ENCODE data around the gene CABP5. TPM values are rescaled to one million over a fixed set of nuclear protein-coding genes. Genes with fewer than 3 reads are reported as not detected.

The CABP5 gene
- total RNA-seq, 1 experiment from 2014 or later, result not detected

GRCh38 chr19:48059331-48059730 is 15.5 kb upstream of the CABP5 start:
- DNase-seq (ENCODE audit: low read depth in 1 of 2, low spot score in 2 of 2), result no peak
- H3K36me3 ChIP-seq, result no peaks in the 10 kb centered on the region
- H3K27ac ChIP-seq, result no peak overlapping the region
- H3K27me3 ChIP-seq (replicated peaks), result no peaks in the 10 kb centered on the region
- no peak overlapping the region for H3K4me3 ChIP-seq
- no peaks in the 10 kb centered on the region for H3K4me1 ChIP-seq (replicated peaks)
- H3K9me3 ChIP-seq (replicated peaks), result no peaks in the 10 kb centered on the region

DNA sequence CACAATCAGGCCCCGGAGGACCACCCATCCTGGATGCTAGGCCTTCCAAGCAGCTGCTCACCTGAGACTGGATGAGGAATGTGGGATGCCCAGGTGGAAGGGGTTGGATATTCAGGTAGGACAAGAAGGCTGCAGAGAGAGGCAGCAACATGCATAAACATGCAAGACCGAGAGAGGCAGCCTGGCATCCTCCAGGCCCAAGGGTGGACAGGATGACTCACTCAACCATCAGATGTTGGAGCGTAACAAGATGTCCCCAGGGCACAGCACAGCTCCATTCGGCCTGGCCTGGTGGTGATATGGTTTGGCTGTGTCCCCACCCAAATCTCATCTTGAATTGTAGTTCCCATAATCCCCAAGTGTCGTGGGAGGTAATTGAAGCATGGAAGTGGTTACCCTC is 10.0 kb upstream of the CABP5 start:
- no peaks in the 10 kb centered on the region; the same call in 1 of the 2 replicates for H3K9me3 ChIP-seq (replicated peaks)
- DNase-seq (ENCODE audit: low read depth in 1 of 2, low spot score in 2 of 2), result no peak

DNA sequence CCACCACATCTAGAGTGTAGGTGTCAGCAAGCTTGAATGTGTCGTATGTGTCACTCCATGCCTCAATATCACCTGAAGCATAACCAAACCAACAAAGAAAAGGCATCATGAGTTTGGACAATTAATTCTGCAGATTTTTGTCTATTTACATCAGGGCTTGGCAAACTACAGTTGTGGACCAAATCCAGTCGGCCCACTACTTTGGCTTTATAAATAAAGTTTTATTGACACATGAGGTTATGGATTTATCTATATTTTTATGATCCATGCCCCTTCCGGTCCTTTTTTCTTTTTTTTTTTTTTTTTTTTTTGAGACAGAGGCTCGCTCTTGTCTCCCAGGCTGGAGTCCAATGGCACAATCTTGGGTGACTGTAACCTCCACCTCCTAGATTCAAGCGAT is 9.2 kb upstream of the CABP5 start:
- Histone ChIP-seq H3K9me3 (replicated peaks) (no peaks in the 10 kb centered on the region; the same call in 1 of the 2 replicates), H3K27me3 (replicated peaks) (no peaks in the 10 kb centered on the region), H3K27ac (no peak overlapping the region), H3K36me3 (no peaks in the 10 kb centered on the region), H3K4me3 (no peak overlapping the region), H3K4me1 (replicated peaks) (no peaks in the 10 kb centered on the region)
- no peak for DNase-seq (ENCODE audit: low read depth in 1 of 2, low spot score in 2 of 2)

More for the DNA sequence above, 10.0 kb upstream of the CABP5 start:
- H3K4me3 ChIP-seq, result no peak overlapping the region
- no peaks in the 10 kb centered on the region for H3K36me3 ChIP-seq
- no peak overlapping the region for H3K27ac ChIP-seq
- no peaks in the 10 kb centered on the region for H3K27me3 ChIP-seq (replicated peaks)
- H3K4me1 ChIP-seq (replicated peaks), result no peaks in the 10 kb centered on the region

DNA sequence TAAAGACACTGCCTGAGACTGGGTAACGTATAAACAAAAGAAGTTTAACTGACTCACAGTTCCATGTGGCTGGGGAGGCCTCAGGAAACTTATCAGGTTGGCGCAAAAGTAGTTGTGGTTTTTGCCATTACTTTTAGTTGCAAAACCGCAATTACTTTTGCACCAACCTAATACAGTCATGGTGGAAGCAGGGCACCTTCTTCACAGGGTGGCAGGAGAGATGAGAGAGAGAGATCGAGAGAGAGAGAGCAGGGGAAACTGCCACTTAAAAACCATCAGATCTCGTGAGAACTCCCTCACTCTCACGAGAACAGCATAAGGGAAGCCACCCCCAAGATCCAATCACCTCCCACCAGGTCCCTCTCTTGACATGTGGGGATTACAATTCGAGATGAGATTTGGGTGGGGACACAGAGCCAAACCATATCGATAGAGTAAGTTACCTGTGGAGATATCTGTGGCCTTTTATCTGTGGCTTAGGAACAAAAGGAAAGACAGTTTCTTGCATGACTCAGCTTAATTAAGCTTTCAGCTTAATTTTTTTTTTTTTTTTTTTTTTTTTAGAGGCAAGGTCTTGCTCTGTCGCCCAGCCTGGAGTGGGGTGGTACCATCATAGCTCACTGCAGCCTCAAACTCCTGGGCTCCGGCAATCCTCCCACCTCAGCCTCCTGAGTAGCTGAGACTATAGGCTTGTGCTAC is 7.6 kb upstream of the CABP5 start:
- Histone ChIP-seq H3K36me3 (no peaks in the 10 kb centered on the region), H3K4me3 (no peak overlapping the region), H3K9me3 (replicated peaks) (no peaks in the 10 kb centered on the region; the same call in 1 of the 2 replicates), H3K4me1 (replicated peaks) (no peaks in the 10 kb centered on the region), H3K27ac (no peak overlapping the region), H3K27me3 (replicated peaks) (no peaks in the 10 kb centered on the region)
- no peak for DNase-seq (ENCODE audit: low read depth in 1 of 2, low spot score in 2 of 2)

- Histone ChIP-seq H3K4me3 (no peak overlapping the region), H3K27me3 (replicated peaks) (no peaks in the 10 kb centered on the region), H3K4me1 (replicated peaks) (no peaks in the 10 kb centered on the region), H3K36me3 (no peaks in the 10 kb centered on the region), H3K9me3 (replicated peaks) (no peaks in the 10 kb centered on the region), H3K27ac (no peak overlapping the region)
- DNase-seq (ENCODE audit: low read depth in 1 of 2, low spot score in 2 of 2), result no peak
Measured at GRCh38 chr19:48044561-48044960, 682 bp upstream of the CABP5 start.

DNA sequence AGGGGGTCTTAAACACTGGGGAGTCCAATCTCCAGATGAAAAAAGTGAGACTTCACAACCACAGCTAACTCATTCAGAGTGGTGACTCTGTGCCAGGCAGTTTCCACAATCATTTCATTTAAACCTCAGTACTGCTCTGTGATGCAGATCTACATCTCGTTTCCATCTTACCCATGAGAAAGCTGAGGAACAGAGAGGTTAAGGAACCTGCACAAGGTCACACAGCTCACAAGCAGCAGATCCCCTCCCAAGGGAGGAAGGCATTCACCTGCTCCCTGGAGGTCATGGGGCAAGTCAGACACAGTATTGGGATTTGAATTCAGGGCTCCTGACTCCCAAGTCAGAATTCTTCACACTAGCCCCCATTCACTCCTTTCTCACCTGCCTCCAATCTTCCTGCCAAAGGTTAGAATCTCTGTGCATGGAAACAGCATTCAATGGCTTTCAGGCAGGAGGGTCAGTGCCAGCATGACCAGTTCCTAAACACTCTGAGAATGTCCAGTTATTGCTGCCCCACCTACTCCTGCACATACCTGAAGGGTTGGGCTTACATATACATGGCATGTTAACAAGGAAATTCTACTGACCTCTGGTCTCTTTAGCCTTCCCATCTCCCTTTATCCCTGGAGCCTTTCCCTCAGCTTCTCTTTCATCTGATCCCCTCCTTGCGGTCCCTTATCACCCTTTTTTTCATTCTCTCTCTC is 1.9 kb downstream of the CABP5 start:
- no peaks in the 10 kb centered on the region for H3K4me1 ChIP-seq (replicated peaks)
- H3K36me3 ChIP-seq, result no peaks in the 10 kb centered on the region
- no peak overlapping the region for H3K4me3 ChIP-seq
- no peak for DNase-seq (ENCODE audit: low read depth in 1 of 2, low spot score in 2 of 2)
- H3K9me3 ChIP-seq (replicated peaks), result no peaks in the 10 kb centered on the region
- H3K27ac ChIP-seq, result no peak overlapping the region
- H3K27me3 ChIP-seq (replicated peaks), result no peaks in the 10 kb centered on the region

- no peaks in the 10 kb centered on the region for H3K36me3 ChIP-seq
- no peaks in the 10 kb centered on the region; the same call in none of the 2 replicates for H3K9me3 ChIP-seq (replicated peaks)
- no peak overlapping the region for H3K4me3 ChIP-seq
- no peaks in the 10 kb centered on the region for H3K27me3 ChIP-seq (replicated peaks)
- DNase-seq (ENCODE audit: low read depth in 1 of 2, low spot score in 2 of 2), result no peak
- H3K27ac ChIP-seq, result no peak overlapping the region
- H3K4me1 ChIP-seq (replicated peaks), result no peaks in the 10 kb centered on the region
Measured at GRCh38 chr19:48036765-48037164, 7.1 kb downstream of the CABP5 start.

DNA sequence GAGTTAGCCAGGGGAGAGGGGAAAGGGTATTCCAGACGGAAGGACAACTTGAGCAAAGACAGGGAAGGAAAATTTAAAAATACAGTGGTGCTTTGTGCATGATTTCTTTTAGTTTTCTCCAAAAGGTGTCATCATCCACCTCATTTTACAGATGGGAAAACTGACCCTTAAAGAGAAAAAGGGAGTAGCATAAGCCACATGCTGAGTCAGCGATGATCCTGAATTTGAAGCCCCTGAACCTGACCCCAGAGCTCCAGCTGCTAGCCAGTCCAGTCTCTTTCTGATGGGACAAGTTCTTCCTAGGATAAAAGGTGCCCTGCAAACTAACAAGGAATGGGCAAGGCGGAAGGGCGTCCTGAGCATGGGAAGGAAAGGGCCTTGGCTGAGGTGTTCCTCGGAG is 10.3 kb downstream of the CABP5 start:
- H3K4me1 ChIP-seq (replicated peaks), result no peaks in the 10 kb centered on the region
- H3K27me3 ChIP-seq (replicated peaks), result no peaks in the 10 kb centered on the region
- no peak for DNase-seq (ENCODE audit: low read depth in 1 of 2, low spot score in 2 of 2)
- H3K36me3 ChIP-seq, result no peaks in the 10 kb centered on the region
- H3K4me3 ChIP-seq, result no peak overlapping the region
- H3K27ac ChIP-seq, result no peak overlapping the region
- no peaks in the 10 kb centered on the region; the same call in none of the 2 replicates for H3K9me3 ChIP-seq (replicated peaks)

DNA sequence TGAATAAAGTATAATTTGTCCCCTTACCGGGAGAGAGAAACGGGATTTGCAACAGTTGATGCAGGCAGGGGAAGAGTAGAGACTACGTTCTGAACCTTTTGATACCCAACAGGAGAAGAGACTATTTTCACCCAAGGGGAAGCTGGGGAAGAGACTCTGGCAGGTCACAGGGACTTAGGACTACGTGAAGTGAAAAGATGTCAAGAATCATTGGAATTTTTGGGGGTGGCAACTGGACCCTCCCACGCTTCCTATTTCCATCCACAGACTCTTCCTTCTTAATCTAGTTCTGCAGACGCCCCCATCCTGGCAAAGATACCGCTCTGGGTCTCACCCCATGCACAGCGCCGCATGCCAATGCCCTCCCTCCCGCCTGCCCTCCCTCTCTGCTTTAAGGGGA is 13.8 kb downstream of the CABP5 start:
- no peaks in the 10 kb centered on the region for H3K9me3 ChIP-seq (replicated peaks)
- H3K4me1 ChIP-seq (replicated peaks), result no peaks in the 10 kb centered on the region
- H3K27me3 ChIP-seq (replicated peaks), result no peaks in the 10 kb centered on the region; the same call in 1 of the 2 replicates
- no peaks in the 10 kb centered on the region for H3K36me3 ChIP-seq
- H3K4me3 ChIP-seq, result no peak overlapping the region
- no peak for DNase-seq (ENCODE audit: low read depth in 1 of 2, low spot score in 2 of 2)
- H3K27ac ChIP-seq, result no peak overlapping the region

- no peaks in the 10 kb centered on the region for H3K9me3 ChIP-seq (replicated peaks)
- H3K36me3 ChIP-seq, result no peaks in the 10 kb centered on the region
- H3K27ac ChIP-seq, result no peak overlapping the region
- H3K4me3 ChIP-seq, result no peak overlapping the region
- no peak for DNase-seq (ENCODE audit: low read depth in 1 of 2, low spot score in 2 of 2)
- peaks cover 6% of the 10 kb centered on the region; the same call in 1 of the 2 replicates for H3K27me3 ChIP-seq (replicated peaks)
- H3K4me1 ChIP-seq (replicated peaks), result no peaks in the 10 kb centered on the region
Measured at GRCh38 chr19:48029431-48029830, 14.4 kb downstream of the CABP5 start.

- H3K27me3 ChIP-seq (replicated peaks), result peaks cover 10% of the 10 kb centered on the region; the same call in 1 of the 2 replicates
- H3K4me1 ChIP-seq (replicated peaks), result no peaks in the 10 kb centered on the region
- H3K9me3 ChIP-seq (replicated peaks), result no peaks in the 10 kb centered on the region
- H3K36me3 ChIP-seq, result no peaks in the 10 kb centered on the region
- no peak for DNase-seq (ENCODE audit: low read depth in 1 of 2, low spot score in 2 of 2)
- no peak overlapping the region for H3K4me3 ChIP-seq
- H3K27ac ChIP-seq, result no peak overlapping the region
Measured at GRCh38 chr19:48025480-48025879, 18.4 kb downstream of the CABP5 start.

DNA sequence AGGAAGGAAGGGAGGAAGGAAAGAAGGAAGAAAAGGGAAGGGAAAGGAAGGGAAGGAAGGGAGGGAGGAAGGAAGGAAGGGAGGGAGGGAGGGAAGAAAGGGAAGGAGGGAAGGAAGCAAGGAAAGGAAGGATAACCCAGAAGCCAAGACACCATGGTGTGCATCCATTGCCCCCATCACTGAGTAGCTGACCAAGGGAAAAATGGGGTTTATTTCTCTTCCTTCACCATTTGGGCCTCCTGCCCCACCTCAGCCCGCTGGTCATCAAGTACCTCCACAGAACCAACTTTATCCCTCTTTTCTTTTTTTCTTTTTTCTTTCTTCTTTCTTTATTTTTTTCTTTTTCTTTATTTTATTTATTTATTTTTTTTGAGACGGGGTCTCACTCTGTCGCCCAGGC is 20.4 kb downstream of the CABP5 start:
- Histone ChIP-seq H3K27ac (no peak overlapping the region), H3K36me3 (no peaks in the 10 kb centered on the region), H3K27me3 (replicated peaks) (peaks cover 10% of the 10 kb centered on the region; the same call in 1 of the 2 replicates), H3K9me3 (replicated peaks) (no peaks in the 10 kb centered on the region), H3K4me3 (no peak overlapping the region), H3K4me1 (replicated peaks) (no peaks in the 10 kb centered on the region)
- no peak for DNase-seq (ENCODE audit: low read depth in 1 of 2, low spot score in 2 of 2)

GRCh38 chr19:48023011-48023410 is 20.9 kb downstream of the CABP5 start:
- Histone ChIP-seq H3K27me3 (replicated peaks) (peaks cover 10% of the 10 kb centered on the region; the same call in 1 of the 2 replicates), H3K36me3 (no peaks in the 10 kb centered on the region), H3K9me3 (replicated peaks) (no peaks in the 10 kb centered on the region), H3K4me1 (replicated peaks) (no peaks in the 10 kb centered on the region), H3K4me3 (no peak overlapping the region), H3K27ac (no peak overlapping the region)
- DNase-seq (ENCODE audit: low read depth in 1 of 2, low spot score in 2 of 2), result no peak

DNA sequence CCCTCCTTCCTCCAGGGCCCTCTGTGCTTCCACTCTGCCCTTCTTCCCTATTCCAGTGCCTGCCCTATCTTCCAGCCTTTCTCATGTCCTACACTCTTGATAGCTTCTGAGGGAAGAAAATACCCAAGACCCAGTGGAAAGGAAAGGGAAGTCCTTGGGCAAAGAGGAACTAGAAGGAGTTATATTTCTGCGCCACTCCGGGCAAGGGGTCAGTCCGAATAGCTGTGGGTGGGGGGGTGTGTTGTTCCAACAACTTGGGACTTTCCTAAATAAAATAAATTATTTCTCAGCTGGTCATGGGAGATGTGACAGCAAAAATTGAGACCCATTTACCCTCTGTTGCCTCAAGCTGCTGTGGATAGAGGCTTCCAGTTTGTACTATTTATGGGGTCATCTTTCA is 23.2 kb downstream of the CABP5 start:
- no peak overlapping the region for H3K27ac ChIP-seq
- H3K9me3 ChIP-seq (replicated peaks), result no peaks in the 10 kb centered on the region
- H3K36me3 ChIP-seq, result no peaks in the 10 kb centered on the region
- H3K27me3 ChIP-seq (replicated peaks), result peaks cover 12% of the 10 kb centered on the region; the same call in 1 of the 2 replicates
- no peak overlapping the region for H3K4me3 ChIP-seq
- DNase-seq (ENCODE audit: low read depth in 1 of 2, low spot score in 2 of 2), result no peak
- H3K4me1 ChIP-seq (replicated peaks), result no peaks in the 10 kb centered on the region

Measured in SJSA1 (cell line).